GM21367 (cell line): Measurements from ENCODE around the gene NUCB1.
"Not testable (repeated sequence)": the region's sequence is repeated elsewhere in the genome, so short reads cannot be mapped to it uniquely, and the experiment has no call there.

Source experiments
- ATAC-seq: cut with Tn5 transposase; IDR thresholded peaks from one replicate; pipeline ENCODE4 v1.9.1; 2021; ENCODE audit not compliant: unreplicated experiment

Gene NUCB1

DNA sequence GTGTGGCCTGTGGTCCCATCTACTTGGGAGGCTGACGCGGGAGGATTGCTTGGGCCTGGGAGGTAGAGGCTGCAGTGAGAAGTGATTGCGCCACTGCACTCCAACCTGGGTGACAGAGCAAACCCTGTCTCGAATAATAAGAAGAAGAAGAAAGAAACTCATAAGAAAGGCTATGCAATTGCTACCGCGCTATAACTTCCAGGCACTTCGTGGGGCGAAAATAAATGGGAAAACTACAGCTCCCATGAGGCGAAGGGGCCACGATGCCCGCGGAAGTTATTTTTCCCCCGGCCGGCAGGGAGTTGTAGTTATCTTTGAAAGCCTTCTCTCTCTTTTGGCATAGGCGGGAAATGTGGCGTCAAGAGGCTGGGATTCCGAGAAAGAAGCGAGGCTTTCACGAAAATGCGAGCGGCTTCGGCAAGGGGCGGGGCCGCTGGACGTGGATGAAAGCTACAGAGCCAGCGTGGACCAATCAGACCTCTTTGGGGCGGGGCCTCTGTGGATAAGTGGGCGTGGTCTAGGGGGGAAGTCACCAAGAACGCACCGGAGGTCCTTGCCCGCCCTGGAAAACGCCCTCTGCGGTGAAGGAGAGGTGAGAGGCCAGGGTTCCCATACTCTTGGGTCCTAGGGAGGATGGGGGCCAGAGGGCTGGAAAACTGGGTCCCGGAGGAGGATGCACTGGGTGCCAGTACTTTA, at the start of gene NUCB1:
TSS of gene NUCB1 (plus strand) at position 532 of the 696 bp plus-strand sequence. CDS start 485 bp downstream, outside the sequence.
- ATAC-seq, result peak; percentile 52

DNA sequence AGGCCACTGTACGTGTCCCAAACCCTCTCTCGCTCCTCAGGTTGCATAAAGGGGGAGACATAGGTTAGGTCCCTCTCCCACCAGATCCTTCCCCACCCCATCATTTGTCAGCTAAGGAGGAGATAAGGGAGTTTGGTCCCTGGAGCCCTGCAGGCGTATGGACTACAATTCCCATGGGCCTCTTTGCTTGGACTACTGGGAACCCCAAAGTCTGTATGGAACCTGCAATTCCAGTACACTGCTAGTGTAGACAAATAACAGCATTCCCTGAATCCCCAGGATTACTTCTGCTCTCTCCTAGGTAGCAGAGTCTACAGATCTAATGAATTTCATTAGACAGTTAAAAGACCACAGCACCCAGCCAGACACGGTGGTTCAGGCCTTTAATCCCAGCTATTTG, 47.8 kb upstream of the NUCB1 start:
- ATAC-seq, result no peak

DNA sequence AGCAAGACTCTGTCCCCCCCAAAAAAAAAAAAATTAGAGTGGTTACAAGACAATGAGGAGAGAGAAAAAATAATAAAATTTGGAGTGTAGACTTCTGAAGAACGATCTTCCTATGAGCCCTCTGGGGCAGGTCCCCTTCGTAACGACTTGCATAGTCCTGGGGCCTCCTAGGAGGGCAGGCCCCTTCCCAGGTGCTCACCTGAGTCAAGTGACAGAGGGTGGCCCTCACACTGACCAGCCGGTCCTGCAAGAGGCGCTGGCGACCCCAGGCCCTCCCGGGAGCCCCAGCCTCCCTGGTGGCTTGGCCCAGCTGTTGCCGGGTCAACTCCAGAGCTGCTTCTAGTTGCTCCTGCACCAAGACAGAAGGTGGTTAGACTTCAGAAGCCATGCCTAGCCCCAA, 46.6 kb upstream of the NUCB1 start:
- ATAC-seq, result no peak

DNA sequence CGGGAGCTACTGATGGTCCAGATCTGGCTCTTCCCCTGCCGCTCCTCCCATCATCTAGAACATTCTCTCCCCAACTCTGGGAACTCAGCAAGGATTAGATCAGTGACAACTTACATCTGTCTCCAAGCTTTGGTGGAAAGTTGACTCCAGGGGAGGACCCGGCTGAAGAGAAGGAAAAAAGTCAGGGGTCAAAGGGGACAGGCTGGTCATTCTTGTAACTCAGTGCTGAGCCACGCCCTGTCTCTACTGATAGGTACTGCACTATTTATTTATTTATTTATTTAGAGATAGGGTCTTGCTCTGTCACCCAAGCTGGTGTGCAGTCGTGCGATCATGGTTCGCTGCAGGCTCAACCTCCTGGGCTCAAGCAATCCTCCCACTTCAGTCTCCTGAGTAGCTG, 46.0 kb upstream of the NUCB1 start:
- no peak for ATAC-seq

DNA sequence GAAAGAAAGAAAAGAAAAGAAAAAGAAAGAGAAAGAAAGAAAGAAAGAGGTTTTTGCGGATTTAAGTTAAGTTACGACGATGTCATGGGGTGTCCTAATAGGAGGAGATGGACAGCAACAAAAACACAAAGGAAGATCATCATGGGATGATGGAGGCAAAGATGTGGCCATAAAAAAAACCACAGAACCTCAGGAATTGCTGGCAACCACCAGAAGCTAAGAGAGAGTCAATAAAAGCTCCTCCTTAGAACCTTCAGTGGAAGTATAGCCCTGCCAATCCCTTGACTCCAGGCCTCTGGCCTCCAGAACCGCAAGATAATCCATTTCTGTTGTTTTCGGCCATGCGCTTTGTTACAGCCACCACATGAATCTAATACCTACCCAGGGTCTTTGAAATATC, 43.2 kb upstream of the NUCB1 start:
- no peak for ATAC-seq

DNA sequence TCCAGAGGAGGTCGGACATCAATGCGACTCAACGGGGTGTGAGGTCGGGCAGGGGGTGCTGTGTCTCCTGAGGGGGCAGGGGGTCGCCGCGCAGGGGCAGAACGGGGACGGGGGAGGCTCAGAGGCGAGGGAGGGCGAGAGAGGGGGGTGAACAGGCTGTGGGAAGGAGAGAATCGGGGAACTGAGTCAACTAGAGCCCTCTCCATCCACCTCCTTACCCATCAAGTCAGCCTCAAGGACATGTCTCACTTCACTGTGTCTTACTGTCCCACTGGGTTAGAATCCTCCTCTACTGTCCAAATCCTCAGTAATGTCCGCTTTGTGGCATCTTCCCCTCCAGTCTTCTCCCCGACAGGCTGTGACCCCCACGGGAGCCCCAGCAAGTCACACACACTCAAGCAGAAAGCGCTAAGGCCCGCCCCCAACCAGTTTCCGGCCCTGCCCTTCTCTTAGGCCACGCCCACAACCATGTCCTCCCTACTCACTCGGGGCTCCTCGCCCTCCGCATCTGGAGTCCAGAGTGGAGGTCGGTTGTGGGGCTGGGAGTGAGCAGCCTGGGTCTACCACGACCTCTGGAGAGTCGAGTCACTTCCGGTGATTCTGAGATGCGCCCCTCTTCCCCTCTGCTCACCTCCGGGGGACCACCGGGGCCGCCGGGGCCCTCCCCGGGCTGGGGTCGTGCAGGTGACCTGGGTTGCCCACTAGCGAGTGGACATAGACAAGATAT, 41.0 kb upstream of the NUCB1 start:
- no peak for ATAC-seq

DNA sequence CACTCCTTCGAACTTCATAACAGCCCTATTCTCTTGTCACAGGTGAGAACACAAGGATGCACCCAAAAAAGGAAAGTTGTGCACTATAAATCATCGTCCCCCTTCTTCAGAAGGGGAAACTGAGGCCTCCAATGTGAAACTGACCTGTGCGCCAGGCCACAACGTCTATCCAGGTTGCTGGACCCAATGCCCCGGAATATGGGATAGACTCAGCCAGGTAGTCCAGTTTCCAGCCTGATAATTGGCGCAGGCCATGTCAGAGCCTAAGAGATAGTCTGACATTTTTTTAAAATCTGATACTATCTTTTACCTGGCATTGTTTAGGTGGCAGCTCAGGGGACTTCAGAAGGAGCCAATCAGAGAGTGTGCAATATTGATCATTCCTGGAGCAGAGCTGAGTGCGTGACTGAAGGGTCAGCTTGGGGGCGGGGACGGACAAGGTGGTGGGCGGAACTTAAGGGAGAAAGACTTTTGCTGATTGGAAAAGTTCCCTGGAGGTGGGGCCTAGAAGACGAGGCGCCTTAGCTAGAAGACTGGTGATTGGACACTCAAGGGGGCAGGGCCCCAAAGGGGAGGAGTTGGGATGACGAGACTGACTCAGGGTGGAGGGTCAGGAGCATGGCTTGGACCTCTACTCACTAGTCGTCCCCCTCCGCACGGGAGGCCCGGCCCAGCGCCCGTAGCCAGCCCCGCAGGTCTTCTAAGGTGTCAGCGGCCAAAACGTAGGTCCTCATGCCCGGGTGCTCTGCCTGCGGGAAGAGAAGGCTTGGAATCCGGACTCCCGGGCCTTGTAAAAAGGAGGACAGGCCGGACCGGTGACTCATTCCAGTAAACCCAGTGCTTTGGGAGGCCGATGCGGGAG, 40.2 kb upstream of the NUCB1 start:
- ATAC-seq, result no peak

DNA sequence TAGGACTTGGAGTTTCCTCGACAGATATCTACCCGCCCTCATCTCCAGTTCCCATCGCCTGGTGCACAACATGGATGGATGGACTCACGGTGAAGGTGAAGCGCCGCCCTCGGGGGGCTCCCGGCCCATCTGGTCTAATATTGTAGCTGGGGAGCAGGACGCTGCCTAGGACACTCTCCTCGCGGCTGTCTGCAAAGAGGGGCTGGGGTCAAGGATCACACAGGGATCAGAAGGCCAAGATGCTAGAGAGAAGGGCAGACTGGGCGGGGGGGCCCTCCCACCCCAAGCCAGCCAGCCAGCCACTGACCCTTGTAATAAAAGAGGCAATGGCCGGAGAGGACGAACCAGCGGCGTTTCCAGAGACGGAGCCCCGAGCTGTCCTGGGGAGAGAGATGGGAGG, 38.8 kb upstream of the NUCB1 start:
- no peak for ATAC-seq

DNA sequence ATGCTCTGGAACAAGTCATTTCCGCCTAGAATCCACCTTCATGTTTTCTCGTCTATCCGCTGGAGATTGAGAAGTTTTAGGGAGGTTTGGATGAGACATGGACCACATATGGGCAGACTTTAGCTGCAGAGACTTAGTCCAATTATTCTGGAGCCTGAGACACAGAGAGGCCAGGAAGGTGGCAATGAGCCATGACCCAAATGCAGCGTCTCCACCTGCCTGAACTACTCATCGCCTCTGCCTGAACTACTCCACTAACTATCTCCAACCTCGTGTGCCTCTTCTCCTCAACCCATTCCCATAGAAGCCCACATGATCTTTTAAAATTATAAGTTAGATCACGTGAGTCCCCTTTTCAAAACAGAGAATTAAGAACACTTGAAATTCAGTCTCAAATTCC, 37.3 kb upstream of the NUCB1 start:
- no peak for ATAC-seq

DNA sequence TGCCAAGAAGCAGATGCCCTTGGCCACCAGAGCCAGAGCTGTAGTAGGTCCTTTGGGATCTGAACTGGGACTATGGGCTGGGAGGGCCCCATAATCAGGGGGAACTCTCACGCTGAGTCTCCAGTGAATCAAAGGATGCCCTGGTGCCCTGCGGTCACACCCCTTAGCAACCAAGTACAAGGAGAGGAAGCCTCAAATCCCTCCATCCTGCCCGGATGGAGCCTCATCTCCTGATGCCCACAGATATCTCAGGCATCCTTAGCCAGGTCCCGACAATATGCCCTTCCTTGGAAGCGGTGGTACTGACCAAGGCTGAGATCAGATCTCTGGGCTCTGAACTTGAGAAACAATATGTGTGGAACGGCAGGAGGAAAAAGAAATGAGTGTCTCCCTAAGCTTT, 33.4 kb upstream of the NUCB1 start:
- no peak for ATAC-seq

DNA sequence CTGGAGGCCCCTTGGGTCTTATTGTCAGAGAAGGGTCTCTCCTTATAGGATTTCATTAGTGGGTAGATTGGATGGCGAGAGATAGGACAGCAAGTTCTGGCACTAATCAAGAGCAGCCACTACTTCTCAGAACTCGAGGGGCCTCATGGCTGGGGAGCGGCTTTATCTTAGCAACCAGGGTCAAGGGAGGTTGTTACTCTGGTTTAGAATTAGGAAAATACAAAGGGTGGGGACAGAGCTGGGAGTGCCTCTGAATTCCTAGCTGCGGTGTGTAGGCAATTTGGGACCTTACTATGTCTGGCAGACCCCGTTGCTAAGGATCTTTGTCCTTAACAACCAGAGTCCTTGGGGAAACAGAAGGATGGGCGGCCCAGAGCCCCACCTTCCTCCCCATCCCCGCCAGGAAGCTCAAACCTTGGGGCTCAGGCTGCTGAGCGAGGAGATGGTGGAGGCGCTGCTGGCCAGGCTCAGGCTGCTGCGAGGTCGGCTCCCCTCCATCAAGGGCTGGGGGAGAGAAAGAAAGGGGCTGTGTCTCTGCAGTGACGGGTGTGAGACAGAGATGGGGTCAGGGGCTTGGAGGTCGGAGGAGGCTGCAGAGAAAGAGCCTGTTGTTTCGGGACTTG, 32.9 kb upstream of the NUCB1 start:
- no peak for ATAC-seq

DNA sequence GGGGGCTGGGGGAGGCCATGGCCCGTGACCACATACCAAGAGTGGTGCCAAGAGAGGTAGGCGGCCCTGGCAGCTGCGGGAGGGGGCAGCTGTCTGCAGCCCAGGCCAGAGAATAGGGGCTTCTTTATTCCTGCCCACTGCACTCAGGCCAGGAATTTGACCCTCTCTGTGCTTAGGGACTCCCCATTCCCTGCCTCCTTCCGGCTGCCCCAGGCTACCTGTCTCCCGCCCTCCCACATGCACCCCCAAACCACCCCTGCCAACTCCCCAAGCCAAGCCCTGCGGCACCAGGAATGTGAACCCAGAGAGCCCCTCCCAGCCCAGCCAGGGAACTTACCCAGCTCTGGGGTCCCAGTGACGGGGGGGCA, 32.4 kb upstream of the NUCB1 start:
- no peak for ATAC-seq

DNA sequence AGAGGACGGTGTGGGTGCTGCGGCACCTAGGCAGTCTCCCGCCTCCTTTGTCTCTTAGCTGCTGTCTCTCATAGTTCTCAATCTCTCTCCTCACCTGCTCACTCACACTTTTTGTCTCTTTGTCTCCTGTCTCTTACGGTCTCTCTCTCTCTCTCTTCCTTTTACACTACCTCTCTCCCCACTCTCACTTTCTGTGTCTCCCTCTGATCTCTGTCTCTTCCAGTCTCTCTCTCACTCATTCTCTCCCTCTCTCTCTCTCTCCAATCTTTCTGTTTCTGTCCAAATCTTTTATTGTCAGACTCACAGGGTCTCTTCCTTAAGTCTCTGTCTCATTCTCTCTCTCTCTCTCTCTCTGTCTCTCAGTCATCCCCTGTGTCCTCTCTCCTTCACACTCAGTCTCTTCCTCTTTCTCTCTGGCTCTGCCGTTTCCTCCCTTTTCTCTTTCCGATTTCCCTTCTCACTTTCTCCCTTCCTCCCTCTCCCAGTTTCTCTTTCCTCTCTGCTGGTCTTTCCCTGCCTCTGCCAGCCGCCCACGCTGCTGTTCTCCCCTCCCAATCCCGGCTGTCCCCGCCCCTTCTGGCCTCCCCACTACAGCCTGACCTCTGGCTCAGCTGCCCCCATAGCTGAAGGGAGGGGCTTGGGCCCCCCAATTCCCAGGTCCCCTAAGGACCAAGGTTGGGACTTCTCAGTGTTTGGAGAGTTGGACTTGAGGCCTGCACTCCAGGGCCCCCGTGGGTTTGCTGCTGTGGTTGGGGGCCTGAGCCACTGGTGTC, 31.8 kb upstream of the NUCB1 start, which contains the start of gene PLEKHA4:
TSS of gene PLEKHA4 (minus strand) at position 504 of the 773 bp plus-strand sequence. CDS start 997 bp downstream, outside the sequence.
- ATAC-seq, result no peak

DNA sequence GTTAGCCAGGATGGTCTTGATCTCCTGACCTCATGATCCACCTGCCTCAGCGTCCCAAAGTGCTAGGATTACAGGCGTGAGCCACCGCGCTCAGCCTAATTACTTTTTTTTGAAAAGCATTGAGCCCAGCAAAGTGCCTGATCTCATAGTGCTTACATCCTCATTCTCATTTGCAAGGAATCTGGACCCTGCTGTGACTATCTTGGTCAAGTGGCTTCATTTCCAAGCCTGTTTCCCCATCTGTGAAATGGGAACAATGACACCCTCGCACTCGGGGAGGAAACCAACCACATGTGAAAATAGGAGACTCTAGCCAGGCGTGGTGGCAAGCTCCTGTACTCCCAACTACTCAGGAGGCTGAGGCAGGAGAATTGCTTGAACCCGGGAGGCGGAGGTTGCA, 30.1 kb upstream of the NUCB1 start:
- ATAC-seq, result no peak

DNA sequence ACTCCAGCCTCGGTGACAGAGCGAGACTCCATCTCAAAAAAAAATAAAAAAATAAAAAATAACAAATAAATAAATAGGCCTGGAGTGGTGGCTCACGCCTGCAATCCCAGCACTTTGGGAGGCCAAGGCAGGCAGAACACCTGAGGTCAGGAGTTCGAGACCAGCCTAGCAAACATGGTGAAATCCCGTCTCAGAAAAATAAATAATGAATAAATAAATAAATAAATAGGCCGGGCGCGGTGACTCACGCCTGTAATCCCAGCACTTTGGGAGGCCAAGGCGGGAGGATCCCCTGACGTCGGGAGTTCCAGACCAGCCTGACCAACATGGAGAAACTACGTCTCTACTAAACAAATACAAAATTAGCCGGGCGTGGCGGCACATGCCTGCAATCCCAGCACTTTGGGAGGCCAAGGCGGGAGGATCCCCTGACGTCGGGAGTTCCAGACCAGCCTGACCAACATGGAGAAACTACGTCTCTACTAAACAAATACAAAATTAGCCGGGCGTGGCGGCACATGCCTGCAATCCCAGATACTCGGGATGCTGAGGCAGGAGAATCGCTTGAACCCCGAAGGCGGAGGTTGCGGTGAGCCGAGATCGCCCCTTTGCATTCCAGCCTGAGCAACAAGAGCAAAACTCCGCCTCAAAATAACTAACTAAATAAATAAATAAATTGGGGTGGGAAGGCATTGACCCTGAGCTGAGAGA, 28.5 kb upstream of the NUCB1 start:
- ATAC-seq, result not testable (repeated sequence)

DNA sequence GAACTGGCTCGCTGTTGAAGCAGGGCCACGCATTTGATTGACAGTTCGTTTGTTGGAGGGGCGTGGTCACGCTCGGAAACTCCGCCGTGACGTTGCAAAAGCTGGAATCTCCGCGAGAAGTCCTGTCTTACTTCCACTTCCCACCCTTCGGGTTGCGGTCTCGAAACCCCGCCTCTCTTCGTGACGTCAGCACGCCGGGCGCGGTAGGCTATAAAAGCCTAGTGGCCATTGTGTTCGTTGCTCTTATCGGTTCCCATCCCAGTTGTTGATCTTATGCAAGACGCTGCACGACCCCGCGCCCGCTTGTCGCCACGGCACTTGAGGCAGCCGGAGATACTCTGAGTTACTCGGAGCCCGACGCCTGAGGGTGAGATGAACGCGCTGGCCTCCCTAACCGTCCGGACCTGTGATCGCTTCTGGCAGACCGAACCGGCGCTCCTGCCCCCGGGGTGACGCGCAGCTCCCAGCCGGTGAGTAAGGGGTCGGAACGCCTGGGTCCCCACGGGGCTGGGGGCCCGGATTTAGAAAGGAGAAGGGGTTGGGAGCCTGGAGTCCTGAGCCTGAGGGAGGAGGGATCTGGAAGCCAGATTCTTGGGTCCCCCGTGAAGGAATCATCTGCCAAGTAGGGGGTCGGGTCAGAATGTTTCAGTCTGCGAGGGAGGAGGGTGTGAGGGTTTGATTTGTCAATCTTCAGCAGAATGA, 27.8 kb upstream of the NUCB1 start, which contains the start of gene PPP1R15A:
TSS of gene PPP1R15A (plus strand) at position 240 of the 702 bp plus-strand sequence. CDS start 813 bp downstream, outside the sequence.
- peak; percentile 39 for ATAC-seq

DNA sequence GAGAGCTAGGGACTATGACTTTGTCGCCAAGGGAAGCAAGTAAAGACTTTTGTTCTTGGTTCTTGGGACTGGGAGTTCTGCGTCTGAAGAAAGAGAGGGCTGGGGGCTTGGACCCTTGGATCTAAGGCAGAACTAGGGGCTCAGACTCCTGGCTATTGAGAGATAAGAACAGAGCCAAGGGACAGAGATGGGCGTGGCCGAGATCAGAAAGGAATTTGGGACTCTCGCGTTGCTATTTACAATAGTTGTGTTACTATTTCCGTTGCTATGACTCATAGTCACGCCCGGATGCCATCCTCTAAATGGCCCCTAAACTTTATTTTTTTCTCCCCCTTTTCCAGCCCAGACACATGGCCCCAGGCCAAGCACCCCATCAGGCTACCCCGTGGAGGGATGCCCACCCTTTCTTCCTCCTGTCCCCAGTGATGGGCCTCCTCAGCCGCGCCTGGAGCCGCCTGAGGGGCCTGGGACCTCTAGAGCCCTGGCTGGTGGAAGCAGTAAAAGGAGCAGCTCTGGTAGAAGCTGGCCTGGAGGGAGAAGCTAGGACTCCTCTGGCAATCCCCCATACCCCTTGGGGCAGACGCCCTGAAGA, 27.1 kb upstream of the NUCB1 start:
- no peak for ATAC-seq

DNA sequence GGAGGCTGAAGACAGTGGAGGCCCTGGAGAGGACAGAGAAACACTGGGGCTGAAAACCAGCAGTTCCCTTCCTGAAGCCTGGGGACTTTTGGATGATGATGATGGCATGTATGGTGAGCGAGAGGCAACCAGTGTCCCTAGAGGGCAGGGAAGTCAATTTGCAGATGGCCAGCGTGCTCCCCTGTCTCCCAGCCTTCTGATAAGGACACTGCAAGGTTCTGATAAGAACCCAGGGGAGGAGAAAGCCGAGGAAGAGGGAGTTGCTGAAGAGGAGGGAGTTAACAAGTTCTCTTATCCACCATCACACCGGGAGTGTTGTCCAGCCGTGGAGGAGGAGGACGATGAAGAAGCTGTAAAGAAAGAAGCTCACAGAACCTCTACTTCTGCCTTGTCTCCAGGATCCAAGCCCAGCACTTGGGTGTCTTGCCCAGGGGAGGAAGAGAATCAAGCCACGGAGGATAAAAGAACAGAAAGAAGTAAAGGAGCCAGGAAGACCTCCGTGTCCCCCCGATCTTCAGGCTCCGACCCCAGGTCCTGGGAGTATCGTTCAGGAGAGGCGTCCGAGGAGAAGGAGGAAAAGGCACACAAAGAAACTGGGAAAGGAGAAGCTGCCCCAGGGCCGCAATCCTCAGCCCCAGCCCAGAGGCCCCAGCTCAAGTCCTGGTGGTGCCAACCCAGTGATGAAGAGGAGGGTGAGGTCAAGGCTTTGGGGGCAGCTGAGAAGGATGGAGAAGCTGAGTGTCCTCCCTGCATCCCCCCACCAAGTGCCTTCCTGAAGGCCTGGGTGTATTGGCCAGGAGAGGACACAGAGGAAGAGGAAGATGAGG, 26.4 kb upstream of the NUCB1 start:
- no peak for ATAC-seq
